Activated naive CD4-positive, alpha-beta T cell treated with anti-CD3 and anti-CD28 coated beads, Interleukin-2, amount 50 U/mL, for 24 hours (primary cell): Measurements from ENCODE around the gene PNPO.

Experiments
- H3K27ac Mint-ChIP-seq: one replicate; pipeline ENCODE4 v1.8.0; 2021; ENCODE audit warnings: mild to moderate bottlenecking, mixed read lengths
- H3K27me3 Mint-ChIP-seq: one replicate; pipeline ENCODE4 v1.8.0; 2021; ENCODE audit warnings: mixed read lengths
- H3K36me3 Mint-ChIP-seq: one replicate; pipeline ENCODE4 v1.8.0; 2021; ENCODE audit warnings: mixed read lengths
- H3K4me1 Mint-ChIP-seq: one replicate; pipeline ENCODE4 v1.8.0; 2021; ENCODE audit warnings: mixed read lengths
- H3K4me3 Mint-ChIP-seq: one replicate; pipeline ENCODE4 v1.8.0; 2021; ENCODE audit warnings: mild to moderate bottlenecking, mixed read lengths
- H3K9me3 Mint-ChIP-seq: one replicate; pipeline ENCODE4 v1.8.0; 2021; ENCODE audit warnings: mixed read lengths

Gene PNPO

GRCh38 chr17:47955497-47956461 is 14.4 kb downstream of the PNPO start:
- H3K27ac Mint-ChIP-seq = no peak overlapping the region
- H3K27me3 Mint-ChIP-seq = no peaks in the 10 kb centered on the region
- no peak overlapping the region for H3K4me3 Mint-ChIP-seq
- no peaks in the 10 kb centered on the region for H3K9me3 Mint-ChIP-seq
- H3K4me1 Mint-ChIP-seq = no peaks in the 10 kb centered on the region
- H3K36me3 Mint-ChIP-seq = peaks cover 2% of the 10 kb centered on the region

DNA sequence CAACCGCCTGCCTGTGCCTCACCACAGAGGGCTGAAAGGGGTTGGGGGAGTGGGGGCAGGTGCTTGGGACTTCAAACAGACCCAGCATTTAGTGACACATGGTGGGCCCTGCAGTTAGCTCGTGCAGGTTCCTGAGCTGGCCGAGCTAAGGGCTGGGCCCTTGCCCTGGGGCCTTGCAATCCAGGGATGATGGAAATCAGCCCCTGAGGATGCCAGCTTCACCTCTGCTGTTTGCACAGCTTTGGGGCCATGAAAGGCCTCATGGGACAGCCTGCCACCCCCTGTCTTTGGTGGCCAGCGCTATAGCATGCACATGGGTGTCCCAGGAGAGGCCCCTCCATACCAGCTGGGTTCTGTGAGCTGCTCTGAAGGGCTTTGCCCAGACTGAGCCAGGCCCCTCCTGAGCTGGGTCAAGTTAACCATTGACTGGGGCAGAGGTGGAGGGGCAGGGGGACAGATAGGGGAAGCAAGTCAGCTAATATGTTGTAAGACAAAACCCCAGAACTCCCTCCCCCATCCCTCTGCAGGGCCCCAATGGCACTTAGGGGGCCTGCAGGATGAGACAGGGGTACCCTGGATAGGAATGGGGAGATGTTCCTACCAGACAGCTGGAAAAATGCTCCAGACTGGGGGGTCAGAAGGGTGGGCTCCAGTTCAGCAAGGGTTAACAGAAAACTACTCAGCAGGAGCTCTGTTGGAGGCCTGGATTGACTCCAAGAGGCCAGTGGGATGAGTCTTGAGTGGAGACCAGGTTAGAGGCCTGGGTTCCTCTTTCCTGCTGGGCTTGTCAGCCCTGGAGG is 15.6 kb downstream of the PNPO start:
- no peak overlapping the region for H3K27ac Mint-ChIP-seq
- H3K4me1 Mint-ChIP-seq = no peaks in the 10 kb centered on the region
- H3K9me3 Mint-ChIP-seq = no peaks in the 10 kb centered on the region
- peaks cover 2% of the 10 kb centered on the region for H3K36me3 Mint-ChIP-seq
- H3K27me3 Mint-ChIP-seq = no peaks in the 10 kb centered on the region
- no peak overlapping the region for H3K4me3 Mint-ChIP-seq

GRCh38 chr17:47957591-47958490 is 16.5 kb downstream of the PNPO start, which contains the start of gene PRR15L:
Gene PRR15L (minus strand): TSS chr17:47957883. CDS start chr17:47953234, 4,649 bp downstream.
- no peaks in the 10 kb centered on the region for H3K27me3 Mint-ChIP-seq
- H3K27ac Mint-ChIP-seq = no peak within 1 kb of the TSS
- H3K9me3 Mint-ChIP-seq = no peaks in the 10 kb centered on the region
- H3K36me3 Mint-ChIP-seq = peaks cover 2% of the 10 kb centered on the region
- H3K4me1 Mint-ChIP-seq = no peaks in the 10 kb centered on the region
- no peak within 1 kb of the TSS for H3K4me3 Mint-ChIP-seq

DNA sequence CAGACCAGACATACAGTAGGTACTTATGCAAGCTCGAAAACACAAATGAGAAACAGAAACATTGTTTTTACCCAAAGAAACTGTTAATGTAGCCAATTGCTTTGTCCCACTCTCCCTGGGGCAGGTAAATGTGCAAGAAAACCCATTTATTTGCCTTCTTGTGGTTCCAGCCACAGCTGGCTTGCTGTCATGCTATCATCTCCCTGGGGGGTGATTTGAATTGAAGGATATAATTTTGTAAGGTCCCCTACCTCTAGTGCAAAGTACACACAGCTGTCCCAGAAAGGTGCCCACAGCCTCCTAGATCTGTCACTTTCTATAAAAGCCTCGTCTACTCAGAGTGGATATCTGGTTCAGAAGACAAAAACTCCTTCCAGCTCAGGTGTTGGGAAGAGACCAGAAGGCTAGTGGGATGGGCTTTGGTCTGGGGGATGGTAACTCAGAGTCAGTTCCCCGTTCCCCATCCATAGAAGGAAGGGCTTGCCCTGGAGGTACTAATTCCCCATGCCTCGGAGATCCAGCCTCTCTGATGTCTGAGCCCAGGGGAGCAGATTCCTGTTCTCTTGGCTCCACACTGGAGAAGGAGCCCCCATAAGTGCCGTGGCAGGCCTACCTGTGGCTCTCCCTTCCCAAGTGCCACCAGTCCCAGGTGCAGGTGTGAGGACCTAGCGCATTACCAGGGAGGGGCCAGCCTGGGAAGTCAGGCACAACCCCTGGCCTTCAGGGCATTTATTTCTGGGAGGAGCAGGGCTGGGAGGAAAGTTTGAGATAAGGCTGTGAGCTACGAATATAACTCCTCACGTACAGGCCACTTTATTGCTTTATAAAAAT is 18.7 kb downstream of the PNPO start:
- no peak overlapping the region for H3K27ac Mint-ChIP-seq
- H3K27me3 Mint-ChIP-seq = no peaks in the 10 kb centered on the region
- no peaks in the 10 kb centered on the region for H3K4me1 Mint-ChIP-seq
- no peak overlapping the region for H3K4me3 Mint-ChIP-seq
- H3K36me3 Mint-ChIP-seq = no peaks in the 10 kb centered on the region
- no peaks in the 10 kb centered on the region for H3K9me3 Mint-ChIP-seq

DNA sequence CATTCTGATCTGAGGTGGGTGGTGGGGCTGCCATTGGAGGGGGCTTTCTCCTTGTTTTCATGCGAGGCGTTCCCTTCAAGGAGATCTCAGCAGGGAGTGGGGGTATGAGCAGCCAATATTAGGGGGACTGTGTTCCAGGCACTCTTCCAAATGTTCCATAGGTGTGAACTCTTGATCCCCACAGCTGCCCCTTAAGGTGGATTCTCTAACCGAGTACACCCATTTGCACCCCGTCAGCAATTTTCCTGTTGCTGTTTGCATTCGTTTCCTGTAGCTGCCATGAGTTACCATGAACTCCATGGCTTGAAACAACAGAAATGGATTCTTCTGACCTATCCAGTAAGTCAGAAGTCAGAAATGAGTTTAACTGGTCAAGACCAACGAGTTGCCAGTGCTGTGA is 20.0 kb downstream of the PNPO start:
- H3K9me3 Mint-ChIP-seq = no peaks in the 10 kb centered on the region
- no peak overlapping the region for H3K4me3 Mint-ChIP-seq
- no peak overlapping the region for H3K27ac Mint-ChIP-seq
- no peaks in the 10 kb centered on the region for H3K27me3 Mint-ChIP-seq
- H3K4me1 Mint-ChIP-seq = no peaks in the 10 kb centered on the region
- no peaks in the 10 kb centered on the region for H3K36me3 Mint-ChIP-seq

GRCh38 chr17:47962901-47963300 is 21.5 kb downstream of the PNPO start:
- no peaks in the 10 kb centered on the region for H3K9me3 Mint-ChIP-seq
- no peak overlapping the region for H3K4me3 Mint-ChIP-seq
- no peaks in the 10 kb centered on the region for H3K27me3 Mint-ChIP-seq
- no peaks in the 10 kb centered on the region for H3K36me3 Mint-ChIP-seq
- no peak overlapping the region for H3K27ac Mint-ChIP-seq
- H3K4me1 Mint-ChIP-seq = no peaks in the 10 kb centered on the region

GRCh38 chr17:47964856-47965255 is 23.5 kb downstream of the PNPO start:
- H3K27me3 Mint-ChIP-seq = no peaks in the 10 kb centered on the region
- no peaks in the 10 kb centered on the region for H3K36me3 Mint-ChIP-seq
- no peak overlapping the region for H3K27ac Mint-ChIP-seq
- H3K4me1 Mint-ChIP-seq = peaks cover 3% of the 10 kb centered on the region
- H3K4me3 Mint-ChIP-seq = no peak overlapping the region
- no peaks in the 10 kb centered on the region for H3K9me3 Mint-ChIP-seq

DNA sequence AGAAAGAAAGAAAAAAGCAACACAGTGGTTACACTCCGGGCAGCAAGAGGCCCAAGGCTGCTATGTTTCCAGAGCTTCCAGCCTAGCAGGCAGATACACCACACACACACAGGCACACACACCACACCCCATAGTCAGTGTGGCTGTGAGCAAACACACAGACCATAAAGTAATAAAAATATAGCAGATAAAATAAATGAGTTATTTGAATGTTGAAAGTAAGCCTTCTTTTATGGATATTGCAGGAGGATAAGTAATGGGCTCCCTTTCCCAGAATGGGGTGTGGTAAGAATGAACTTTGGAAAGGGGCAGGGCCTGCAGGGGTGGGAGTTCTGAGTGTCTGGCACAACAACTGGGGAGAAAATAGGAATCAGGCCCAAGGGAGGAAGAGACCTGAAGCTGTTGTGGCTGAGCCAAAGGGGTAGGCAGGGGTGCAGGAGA is 24.7 kb downstream of the PNPO start:
- peaks cover 11% of the 10 kb centered on the region for H3K4me1 Mint-ChIP-seq
- no peaks in the 10 kb centered on the region for H3K36me3 Mint-ChIP-seq
- no peaks in the 10 kb centered on the region for H3K27me3 Mint-ChIP-seq
- no peaks in the 10 kb centered on the region for H3K9me3 Mint-ChIP-seq
- no peak overlapping the region for H3K27ac Mint-ChIP-seq
- H3K4me3 Mint-ChIP-seq = no peak overlapping the region

- H3K9me3 Mint-ChIP-seq = no peaks in the 10 kb centered on the region
- peaks cover 18% of the 10 kb centered on the region for H3K4me1 Mint-ChIP-seq
- no peaks in the 10 kb centered on the region for H3K27me3 Mint-ChIP-seq
- no peaks in the 10 kb centered on the region for H3K36me3 Mint-ChIP-seq
- no peak overlapping the region for H3K4me3 Mint-ChIP-seq
- no peak overlapping the region for H3K27ac Mint-ChIP-seq
Observed at GRCh38 chr17:47967607-47968252, 26.4 kb downstream of the PNPO start.

DNA sequence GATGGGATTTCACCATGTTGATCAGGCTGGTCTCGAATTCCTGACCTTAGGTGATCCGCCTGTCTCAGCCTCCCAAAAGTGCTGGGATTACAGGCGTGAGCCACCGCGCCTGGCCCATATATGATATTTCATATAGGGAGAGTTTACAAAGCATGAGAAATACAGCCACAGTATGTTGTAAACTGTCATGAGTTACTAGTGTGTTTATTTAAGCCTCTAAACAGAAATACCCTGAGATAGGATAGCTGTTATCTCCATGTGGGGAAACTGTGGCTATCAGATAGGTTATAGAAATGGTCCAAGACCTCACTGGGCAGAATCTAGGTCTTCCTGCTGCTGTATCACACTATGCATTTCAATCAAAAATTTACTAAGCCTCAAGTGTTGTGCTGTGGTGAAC is 27.5 kb downstream of the PNPO start:
- H3K9me3 Mint-ChIP-seq = no peaks in the 10 kb centered on the region
- H3K27ac Mint-ChIP-seq = no peak overlapping the region
- no peaks in the 10 kb centered on the region for H3K27me3 Mint-ChIP-seq
- H3K36me3 Mint-ChIP-seq = no peaks in the 10 kb centered on the region
- H3K4me3 Mint-ChIP-seq = no peak overlapping the region
- peaks cover 18% of the 10 kb centered on the region for H3K4me1 Mint-ChIP-seq

DNA sequence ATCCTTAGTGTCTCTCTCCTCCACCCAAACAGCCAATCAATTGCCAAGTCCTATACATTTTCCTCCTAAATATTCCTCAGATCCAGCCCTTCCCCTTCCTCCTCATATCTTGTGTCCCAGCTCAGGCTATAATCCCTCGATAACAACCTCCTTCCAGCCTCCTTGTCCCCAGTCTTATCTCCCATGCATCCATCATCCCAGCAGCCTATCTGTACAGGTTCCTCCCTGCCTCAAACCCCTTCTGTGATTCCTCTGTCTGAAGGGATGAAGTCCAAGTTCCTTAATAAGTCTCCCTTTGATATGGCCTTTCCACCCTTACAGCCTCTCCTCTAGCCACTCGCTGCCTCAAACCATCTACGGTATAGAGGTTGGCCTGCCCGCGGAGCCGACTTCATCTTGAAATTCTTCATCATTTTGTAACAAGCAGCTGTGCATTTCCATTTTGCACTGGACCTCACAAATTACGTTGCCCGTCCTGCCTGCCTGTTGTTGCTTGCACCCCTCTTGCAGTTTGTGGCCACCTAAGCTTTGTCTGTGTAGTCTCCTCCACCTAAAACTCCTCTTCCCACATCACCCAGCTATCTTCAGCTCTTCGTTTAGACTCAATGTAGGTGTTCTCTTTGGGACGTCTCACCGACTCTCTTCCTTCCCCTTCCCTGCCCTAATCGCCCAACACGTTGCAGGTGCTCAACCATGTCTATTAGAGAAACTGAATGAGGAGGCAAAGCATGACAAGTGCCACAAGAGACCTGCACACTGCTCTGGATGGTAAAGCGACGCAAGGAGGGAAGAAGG is 28.8 kb downstream of the PNPO start:
- Mint-ChIP-seq H3K4me1 (peaks cover 18% of the 10 kb centered on the region), H3K27ac (peak overlapping the region; percentile 66), H3K4me3 (peak overlapping the region; percentile 97), H3K36me3 (no peaks in the 10 kb centered on the region), H3K27me3 (no peaks in the 10 kb centered on the region), H3K9me3 (no peaks in the 10 kb centered on the region)

DNA sequence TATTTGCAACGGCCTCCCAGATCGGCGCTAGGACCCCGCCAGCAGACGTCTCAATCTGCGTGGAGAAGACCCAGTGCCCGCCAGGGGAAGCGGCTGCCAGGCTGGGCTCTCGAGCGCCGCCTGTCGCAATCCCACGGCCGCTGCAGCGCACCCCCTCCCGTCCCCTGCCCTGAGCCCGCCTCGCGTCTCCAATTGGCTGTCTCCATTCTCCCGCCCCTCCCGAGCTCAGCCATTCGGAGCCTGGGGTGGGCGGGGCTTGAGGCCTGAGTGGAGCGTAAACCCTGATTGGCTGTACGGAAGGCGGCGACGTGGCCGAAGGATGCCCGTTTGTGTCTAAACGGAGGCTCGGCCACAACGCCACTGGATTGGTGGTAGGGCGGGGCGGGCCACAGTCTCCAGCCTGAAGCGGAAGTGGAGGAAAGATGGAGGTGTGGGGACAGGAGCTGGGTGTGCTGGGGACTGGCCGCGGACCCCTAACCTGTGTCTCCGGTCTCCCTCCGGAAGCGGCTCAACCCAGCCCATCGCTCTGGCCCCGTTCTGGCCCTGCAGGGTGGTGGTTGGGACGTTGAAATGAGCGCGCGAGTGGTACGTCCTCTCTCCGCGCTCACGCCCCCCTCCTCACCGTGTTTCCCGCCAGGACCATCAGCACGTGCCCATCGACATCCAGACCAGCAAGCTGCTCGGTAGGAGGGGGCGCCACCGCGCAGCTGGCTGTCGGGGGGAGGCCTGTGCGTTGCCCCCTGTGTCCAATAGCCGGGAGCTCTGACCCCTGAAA is 29.5 kb downstream of the PNPO start, which contains the start of gene CDK5RAP3:
CDK5RAP3 (plus strand) TSS at position 389 of the 775 bp plus-strand sequence; CDS start at position 423, 34 bp downstream.
- Mint-ChIP-seq H3K9me3 (no peaks in the 10 kb centered on the region), H3K27me3 (no peaks in the 10 kb centered on the region), H3K4me1 (peaks cover 18% of the 10 kb centered on the region), H3K36me3 (peaks cover 4% of the 10 kb centered on the region), H3K27ac (peak within 1 kb of the TSS; percentile 97), H3K4me3 (peak within 1 kb of the TSS; percentile 97)

- Mint-ChIP-seq H3K27me3 (no peaks in the 10 kb centered on the region), H3K4me1 (peaks cover 18% of the 10 kb centered on the region), H3K4me3 (no peak overlapping the region), H3K27ac (no peak overlapping the region), H3K9me3 (no peaks in the 10 kb centered on the region), H3K36me3 (peaks cover 4% of the 10 kb centered on the region)
Observed at GRCh38 chr17:47973541-47973940, 32.2 kb downstream of the PNPO start.
